Effector memory CD4-positive, alpha-beta T cell (primary cell): Measurements from ENCODE around the gene RNASEL.

ENCODE experiments used
- DNase-seq, 3 donors: peaks; one replicate each; pipeline ENCODE4 v3.0.0-alpha.2; 2020
- H3K27ac ChIP-seq: 2 replicates; pipeline ENCODE4 v1.7.0; 2013; ENCODE audit warnings: mild to moderate bottlenecking, low read length, moderate library complexity; ENCODE audit not compliant: insufficient read depth, poor library complexity, severe bottlenecking
- H3K27me3 ChIP-seq: replicated peaks from 2 replicates; pipeline ENCODE4 v1.7.0; 2013; ENCODE audit warnings: mild to moderate bottlenecking, low read length; ENCODE audit not compliant: insufficient read depth, control insufficient read depth, poor library complexity, severe bottlenecking
- H3K36me3 ChIP-seq: 2 replicates; pipeline ENCODE4 v1.7.0; 2013; ENCODE audit warnings: mild to moderate bottlenecking, low read length, moderate library complexity; ENCODE audit not compliant: control insufficient read depth, insufficient read depth
- H3K4me1 ChIP-seq: 2 replicates; pipeline ENCODE4 v1.7.0; 2013; ENCODE audit warnings: low read length, mild to moderate bottlenecking; ENCODE audit not compliant: control insufficient read depth, insufficient read depth, poor library complexity, severe bottlenecking
- H3K4me3 ChIP-seq: 2 replicates; pipeline ENCODE4 v1.7.0; 2013; ENCODE audit warnings: low read length, low read depth, mild to moderate bottlenecking; ENCODE audit not compliant: insufficient read depth, poor library complexity, severe bottlenecking
- H3K9me3 ChIP-seq: 2 replicates; pipeline ENCODE4 v1.7.0; 2013; ENCODE audit warnings: mild to moderate bottlenecking, low read length, moderate library complexity; ENCODE audit not compliant: control insufficient read depth

Gene RNASEL

DNA sequence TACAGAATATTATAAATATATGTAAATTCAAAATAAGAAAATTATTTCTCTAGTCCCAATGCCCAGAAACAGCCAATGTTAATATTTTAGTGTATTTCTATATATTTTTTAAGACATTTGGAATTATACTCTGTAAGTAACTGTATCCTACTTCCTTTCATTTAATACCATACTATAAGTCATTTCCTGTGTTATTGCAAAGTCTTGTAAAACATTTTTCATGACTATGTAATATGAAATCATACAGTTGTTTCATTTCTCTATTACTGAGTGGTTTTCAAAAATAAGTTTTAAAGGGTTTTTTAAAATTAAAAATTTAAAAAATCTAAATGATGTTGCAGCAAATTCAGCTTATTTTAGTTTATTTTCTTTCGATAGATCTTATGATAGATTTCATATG lies 2.0 kb downstream of the RNASEL start:
- H3K4me1 ChIP-seq, result peaks cover 26% of the 10 kb centered on the region
- H3K4me3 ChIP-seq, result no peak overlapping the region
- no peak for DNase-seq
- H3K27ac ChIP-seq, result no peak overlapping the region
- peaks cover 14% of the 10 kb centered on the region for H3K36me3 ChIP-seq
- H3K27me3 ChIP-seq, result no peaks in the 10 kb centered on the region
- H3K9me3 ChIP-seq, result no peaks in the 10 kb centered on the region

DNA sequence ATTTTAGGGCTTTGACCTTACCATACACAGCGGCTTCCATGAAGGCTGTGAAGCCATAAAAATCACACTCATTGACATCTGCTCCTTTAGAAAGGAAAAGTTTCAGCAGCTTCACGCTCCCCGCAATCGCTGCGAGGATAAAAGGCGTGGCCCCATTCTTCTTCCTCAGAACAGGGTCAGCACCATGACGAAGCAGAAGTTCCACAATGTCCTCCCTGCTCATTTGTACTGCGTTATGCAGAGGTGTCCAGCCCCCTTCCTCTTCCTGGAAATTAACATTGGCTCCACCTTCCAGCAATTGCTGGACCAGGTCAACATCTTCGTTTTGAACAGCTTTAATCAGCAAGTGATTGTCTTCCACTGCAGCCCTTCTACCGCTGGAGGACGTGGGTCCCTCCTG lies 2.7 kb downstream of the RNASEL start:
- Histone ChIP-seq H3K27me3 (no peaks in the 10 kb centered on the region), H3K27ac (no peak overlapping the region), H3K4me3 (no peak overlapping the region), H3K9me3 (no peaks in the 10 kb centered on the region), H3K4me1 (peaks cover 26% of the 10 kb centered on the region), H3K36me3 (peaks cover 21% of the 10 kb centered on the region)
- DNase-seq, result no peak

DNA sequence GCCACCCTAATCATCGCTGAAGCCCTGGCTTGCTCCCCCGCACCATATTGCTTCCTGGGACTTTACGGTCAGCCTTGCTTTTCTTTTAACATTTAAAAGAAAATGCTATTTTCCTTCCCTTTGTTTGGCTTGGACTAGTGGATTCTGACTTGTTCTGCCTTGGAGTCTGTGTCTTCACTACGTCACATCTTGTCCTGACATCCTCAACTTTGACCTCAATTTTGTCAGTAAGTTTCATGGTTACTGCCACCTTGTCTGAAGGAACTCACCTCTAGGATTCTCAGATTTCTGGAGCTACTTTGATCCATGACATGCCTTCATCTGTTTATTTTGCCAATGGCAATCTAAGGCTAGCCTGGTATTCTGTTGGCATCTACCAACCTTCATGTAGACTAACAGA lies 4.3 kb downstream of the RNASEL start:
- H3K4me3 ChIP-seq, result peak overlapping the region; percentile 11
- DNase-seq, result no peak
- no peak overlapping the region for H3K27ac ChIP-seq
- peaks cover 26% of the 10 kb centered on the region for H3K4me1 ChIP-seq
- peaks cover 35% of the 10 kb centered on the region for H3K36me3 ChIP-seq
- H3K9me3 ChIP-seq, result no peaks in the 10 kb centered on the region
- no peaks in the 10 kb centered on the region for H3K27me3 ChIP-seq

DNA sequence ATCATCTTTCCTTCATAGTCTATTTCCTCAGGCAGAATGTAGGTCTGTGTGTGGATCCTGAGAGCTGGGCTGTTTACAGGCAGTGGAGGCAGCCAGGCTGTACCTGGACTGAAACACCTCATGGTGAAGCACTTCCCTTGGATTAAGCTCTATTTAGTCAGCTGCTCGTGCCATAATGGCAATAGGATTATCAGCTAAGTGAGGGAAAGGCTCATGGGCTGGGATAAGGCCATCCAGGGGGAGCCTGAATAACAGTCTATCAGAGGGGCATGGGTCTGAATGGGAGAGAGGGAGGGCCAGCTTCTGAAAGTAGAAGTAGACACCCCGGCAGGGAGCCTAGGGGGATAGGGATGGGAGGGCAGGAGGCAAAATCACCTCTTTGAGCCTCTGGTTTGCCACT lies 8.3 kb downstream of the RNASEL start:
- H3K9me3 ChIP-seq, result no peaks in the 10 kb centered on the region
- H3K36me3 ChIP-seq, result peaks cover 66% of the 10 kb centered on the region
- DNase-seq, result no peak
- H3K4me3 ChIP-seq, result no peak overlapping the region
- H3K27me3 ChIP-seq, result no peaks in the 10 kb centered on the region
- no peak overlapping the region for H3K27ac ChIP-seq
- H3K4me1 ChIP-seq, result peaks cover 22% of the 10 kb centered on the region

DNA sequence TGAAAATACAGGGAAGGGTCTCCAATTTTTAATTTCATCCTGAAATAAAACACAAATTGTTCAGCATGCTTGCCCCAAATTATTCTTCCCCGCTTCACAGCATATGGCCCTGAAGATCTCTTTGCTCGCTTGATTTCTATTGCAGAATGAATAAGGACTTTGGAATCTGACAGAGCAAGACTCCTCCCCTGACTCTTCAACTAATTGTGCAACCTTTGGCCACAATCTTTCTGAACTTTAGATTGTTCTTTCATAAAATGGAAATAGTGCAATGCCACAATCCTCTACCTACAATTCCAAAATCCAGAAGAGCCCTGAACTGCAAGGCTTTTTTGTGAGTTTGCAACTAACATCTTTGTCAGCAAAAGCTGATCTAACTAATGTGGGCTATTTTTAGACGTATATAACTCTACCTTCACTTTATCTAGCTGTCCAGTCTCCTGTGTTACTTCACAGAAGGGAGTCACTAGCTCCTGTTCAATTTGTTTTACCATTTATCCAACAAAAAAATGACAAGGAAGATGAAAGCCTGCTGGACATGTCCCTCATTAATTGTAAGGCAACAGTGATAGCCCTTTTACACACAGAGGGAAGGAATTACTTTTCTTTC lies 13.4 kb downstream of the RNASEL start:
- no peak overlapping the region for H3K27ac ChIP-seq
- H3K4me3 ChIP-seq, result no peak overlapping the region
- H3K9me3 ChIP-seq, result no peaks in the 10 kb centered on the region
- no peaks in the 10 kb centered on the region for H3K27me3 ChIP-seq
- no peak for DNase-seq
- H3K36me3 ChIP-seq, result peaks cover 59% of the 10 kb centered on the region
- H3K4me1 ChIP-seq, result no peaks in the 10 kb centered on the region

DNA sequence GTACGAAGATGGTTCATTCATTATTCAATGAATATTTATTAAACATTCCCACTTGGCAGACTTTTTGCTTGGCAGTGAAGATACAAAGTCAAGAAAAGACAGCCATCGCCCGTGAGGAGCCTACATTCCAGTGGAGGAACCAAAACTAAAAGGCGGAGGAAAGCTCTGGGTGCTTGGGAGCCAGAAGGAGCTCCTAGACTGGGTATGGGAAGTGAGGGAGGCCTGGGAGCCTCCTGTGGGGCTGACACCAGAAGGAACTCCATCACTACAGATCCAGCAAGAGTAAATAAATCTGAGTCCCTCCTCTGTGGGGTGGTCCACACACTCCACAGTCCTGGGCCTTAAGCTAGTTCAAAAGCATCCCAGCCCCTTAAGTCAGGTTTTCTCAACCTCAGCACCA lies 14.9 kb downstream of the RNASEL start:
- Histone ChIP-seq H3K27ac (no peak overlapping the region), H3K36me3 (peaks cover 45% of the 10 kb centered on the region), H3K27me3 (no peaks in the 10 kb centered on the region), H3K4me1 (no peaks in the 10 kb centered on the region), H3K4me3 (no peak overlapping the region), H3K9me3 (no peaks in the 10 kb centered on the region)
- DNase-seq, result no peak

DNA sequence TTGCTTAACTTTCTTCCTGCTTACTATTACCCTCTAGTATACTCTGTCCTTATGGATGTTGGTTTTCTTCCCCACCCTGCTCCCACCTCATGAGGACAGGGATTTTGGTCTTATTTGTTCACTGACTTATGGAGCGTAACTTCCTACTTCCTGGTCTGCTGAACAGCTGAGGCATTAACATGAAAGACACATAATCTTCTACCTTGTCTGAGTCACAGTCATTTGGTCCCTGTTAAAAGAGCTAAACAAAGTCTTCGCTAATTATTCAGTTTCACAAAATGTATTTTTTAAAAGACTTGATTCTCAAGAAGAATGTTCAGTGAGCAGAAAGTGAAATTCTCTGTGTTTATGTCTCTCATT lies 18.5 kb downstream of the RNASEL start:
- H3K27ac ChIP-seq, result no peak overlapping the region

DNA sequence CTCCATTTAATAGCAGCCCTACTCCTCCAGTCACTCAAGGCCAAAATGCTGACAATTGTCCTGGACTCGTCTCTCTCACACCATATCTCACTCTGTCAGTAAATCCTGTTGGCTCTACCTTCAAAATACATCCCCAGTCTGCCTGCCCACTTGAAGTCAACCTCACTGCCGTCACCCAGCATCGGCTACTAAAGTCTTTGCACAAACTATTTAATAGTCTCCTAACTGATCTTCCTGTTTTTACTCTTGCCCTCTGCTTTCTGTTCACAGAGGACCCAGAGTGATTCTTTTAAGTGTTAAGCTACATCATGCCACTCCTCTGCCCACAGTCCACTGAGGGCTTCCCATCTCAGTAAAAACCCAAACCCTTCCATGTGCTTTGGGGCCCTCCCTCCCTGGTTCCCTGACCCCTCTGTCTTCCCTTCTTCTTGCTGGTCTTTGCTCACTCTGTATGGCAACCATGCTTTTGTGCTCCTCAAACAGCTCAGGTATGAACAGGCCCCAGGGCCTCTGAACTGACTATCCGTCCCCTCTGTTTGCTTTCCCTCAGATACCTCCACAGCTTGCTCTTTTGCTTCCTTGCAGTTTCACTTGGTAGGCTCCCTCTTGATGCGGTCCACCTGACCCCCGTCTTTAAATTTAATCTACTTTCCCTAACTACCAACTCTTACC lies 19.0 kb downstream of the RNASEL start:
- Histone ChIP-seq H3K4me1 (no peaks in the 10 kb centered on the region), H3K9me3 (no peaks in the 10 kb centered on the region), H3K4me3 (no peak overlapping the region), H3K27ac (no peak overlapping the region), H3K27me3 (no peaks in the 10 kb centered on the region), H3K36me3 (peaks cover 16% of the 10 kb centered on the region)
- no peak for DNase-seq

More for the DNA sequence above, 18.5 kb downstream of the RNASEL start:
- DNase-seq, result no peak
- Histone ChIP-seq H3K27me3 (no peaks in the 10 kb centered on the region), H3K9me3 (no peaks in the 10 kb centered on the region), H3K4me3 (no peak overlapping the region), H3K4me1 (no peaks in the 10 kb centered on the region), H3K36me3 (peaks cover 19% of the 10 kb centered on the region)

DNA sequence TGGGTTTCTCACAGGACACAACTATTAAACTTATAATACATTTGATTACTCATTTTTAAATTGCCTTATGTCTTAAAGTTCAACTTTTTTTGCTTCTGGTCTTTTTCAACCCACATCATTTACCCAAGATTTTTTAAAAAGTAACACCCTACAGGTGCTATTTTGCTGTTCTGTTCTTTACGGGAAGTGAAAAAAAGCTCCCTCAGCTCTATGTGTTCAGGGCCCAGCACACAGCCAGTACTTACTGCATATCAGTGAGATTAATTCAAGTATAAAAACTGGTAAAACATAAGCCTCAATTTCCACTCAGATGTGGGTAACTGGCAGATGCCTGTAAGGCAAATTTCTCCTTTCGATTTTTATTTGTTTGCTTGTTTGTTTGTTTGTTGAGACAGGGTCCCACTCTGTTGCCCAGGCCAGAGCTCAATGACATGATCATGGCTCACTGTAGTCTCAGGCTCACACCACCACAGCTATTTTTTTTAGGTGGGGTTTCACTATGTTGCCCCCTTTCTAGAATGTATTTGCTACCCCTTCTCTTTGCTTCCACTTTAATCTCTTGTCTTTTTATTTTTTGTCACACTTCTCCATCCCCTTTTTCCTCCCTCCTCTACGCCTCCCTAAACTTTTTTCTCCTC lies 20.3 kb downstream of the RNASEL start:
- Histone ChIP-seq H3K36me3 (peaks cover 5% of the 10 kb centered on the region), H3K4me1 (no peaks in the 10 kb centered on the region), H3K4me3 (no peak overlapping the region), H3K27me3 (no peaks in the 10 kb centered on the region), H3K9me3 (no peaks in the 10 kb centered on the region), H3K27ac (no peak overlapping the region)
- DNase-seq, result no peak

DNA sequence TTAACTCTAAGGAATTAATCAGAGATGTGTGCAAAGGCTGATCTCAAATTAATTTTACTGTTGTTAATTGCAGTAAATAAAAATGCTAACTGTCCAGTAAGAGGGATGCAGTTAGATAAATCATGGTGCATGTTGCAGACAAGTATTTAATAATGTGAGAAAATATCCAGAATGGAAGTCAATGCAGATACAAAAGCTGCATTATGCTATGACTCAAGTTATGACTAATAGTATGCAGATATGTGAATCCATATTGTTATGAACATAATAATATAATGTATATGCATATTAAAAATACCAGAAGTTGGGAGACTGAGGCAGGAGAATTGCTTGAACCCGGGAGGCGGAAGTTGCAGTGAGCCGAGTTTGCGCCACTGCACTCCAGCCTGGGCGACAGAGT lies 21.4 kb downstream of the RNASEL start:
- no peak for DNase-seq
- H3K27ac ChIP-seq, result no peak overlapping the region
- H3K36me3 ChIP-seq, result no peaks in the 10 kb centered on the region
- H3K4me1 ChIP-seq, result no peaks in the 10 kb centered on the region
- no peaks in the 10 kb centered on the region for H3K9me3 ChIP-seq
- no peaks in the 10 kb centered on the region for H3K27me3 ChIP-seq
- H3K4me3 ChIP-seq, result no peak overlapping the region
